ENCODE results near the gene PHACTR3. TPM values are rescaled to one million over a fixed set of nuclear protein-coding genes. Genes with fewer than 3 reads are reported as not detected.

Gene PHACTR3
- total and polyA plus RNA-seq, 2 of the 8 experiments (the other 6 are each of a cell fraction or from before 2014, with no cell fraction given): 0.05 to 0.13 TPM

DNA sequence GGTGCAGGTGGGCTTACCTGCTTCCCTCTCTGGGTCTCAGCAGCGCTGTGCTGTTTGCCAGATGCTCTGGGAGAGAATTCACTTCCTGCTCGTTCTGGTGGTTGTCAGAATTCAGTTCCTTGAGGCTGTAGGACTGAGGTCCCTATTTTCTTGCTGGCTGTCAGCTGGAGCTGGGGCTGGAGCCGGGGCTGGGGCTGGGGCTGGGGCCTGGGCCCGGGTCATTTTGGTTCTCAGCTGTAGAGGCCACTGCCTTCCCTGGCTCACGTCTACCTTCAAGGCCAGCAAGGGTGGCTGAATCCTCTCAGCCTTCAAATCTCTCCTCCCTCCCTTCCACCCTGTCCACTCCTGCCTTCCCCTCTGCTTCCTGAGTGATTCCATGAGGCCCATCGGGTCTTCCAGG is 16.8 kb upstream of the PHACTR3 start (continued):
- no peak for TF ChIP-seq RBBP5 (IDR thresholded peaks at IDR 0.05; ENCODE audit: borderline replicate concordance, low read depth, low read length)
- no peak for TF ChIP-seq MAFK (IDR thresholded peaks at IDR 0.05; ENCODE audit: low read depth, low read length)
- TF ChIP-seq, protein P1, sequence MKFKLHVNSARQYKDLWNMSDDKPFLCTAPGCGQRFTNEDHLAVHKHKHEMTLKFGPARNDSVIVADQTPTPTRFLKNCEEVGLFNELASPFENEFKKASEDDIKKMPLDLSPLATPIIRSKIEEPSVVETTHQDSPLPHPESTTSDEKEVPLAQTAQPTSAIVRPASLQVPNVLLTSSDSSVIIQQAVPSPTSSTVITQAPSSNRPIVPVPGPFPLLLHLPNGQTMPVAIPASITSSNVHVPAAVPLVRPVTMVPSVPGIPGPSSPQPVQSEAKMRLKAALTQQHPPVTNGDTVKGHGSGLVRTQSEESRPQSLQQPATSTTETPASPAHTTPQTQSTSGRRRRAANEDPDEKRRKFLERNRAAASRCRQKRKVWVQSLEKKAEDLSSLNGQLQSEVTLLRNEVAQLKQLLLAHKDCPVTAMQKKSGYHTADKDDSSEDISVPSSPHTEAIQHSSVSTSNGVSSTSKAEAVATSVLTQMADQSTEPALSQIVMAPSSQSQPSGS (IDR thresholded peaks at IDR 0.05; ENCODE audit: low read length): no peak
- TF ChIP-seq JUND (IDR thresholded peaks at IDR 0.05; ENCODE audit: low read length): no peak
- no peak for TF ChIP-seq POLR2AphosphoS5 (IDR thresholded peaks at IDR 0.05; ENCODE audit: low read depth, low read length)
- no peak for TF ChIP-seq TBP (IDR thresholded peaks at IDR 0.05; ENCODE audit: low read depth, low read length)
- TF ChIP-seq EGR1 (IDR thresholded peaks at IDR 0.05; ENCODE audit: borderline replicate concordance, low read depth, low read length): no peak
